ENCODE data around the gene GCAT. TPM values are rescaled to one million over a fixed set of nuclear protein-coding genes. Genes with fewer than 3 reads are reported as not detected.
"Not testable (repeated sequence)": the region's sequence is repeated elsewhere in the genome, so short reads cannot be mapped to it uniquely, and the experiment has no call there.

Gene GCAT
- total RNA-seq, 1 experiment from 2014 or later = 39.4 TPM

- DNase-seq = peak; percentile 37
- no peaks in the 10 kb centered on the region; the same call in 1 of the 2 replicates for H3K9me3 ChIP-seq
- H3K27me3 ChIP-seq = no peaks in the 10 kb centered on the region
- no peak overlapping the region for H3K4me3 ChIP-seq
- H3K36me3 ChIP-seq = peaks cover 30% of the 10 kb centered on the region
Measured at GRCh38 chr22:37776639-37777005, 31.1 kb upstream of the GCAT start.

- no peak overlapping the region for H3K4me3 ChIP-seq
- no peaks in the 10 kb centered on the region; the same call in 1 of the 2 replicates for H3K9me3 ChIP-seq
- DNase-seq = peak; percentile 81
- H3K36me3 ChIP-seq = peaks cover 24% of the 10 kb centered on the region
- H3K27me3 ChIP-seq = no peaks in the 10 kb centered on the region
Measured at GRCh38 chr22:37777122-37777687, 30.5 kb upstream of the GCAT start.

- Histone ChIP-seq H3K27me3 (no peaks in the 10 kb centered on the region), H3K4me3 (no peak overlapping the region), H3K36me3 (peaks cover 15% of the 10 kb centered on the region), H3K9me3 (no peaks in the 10 kb centered on the region; the same call in 1 of the 2 replicates)
- no peak for DNase-seq
Measured at GRCh38 chr22:37778370-37779009, 29.2 kb upstream of the GCAT start.

- H3K9me3 ChIP-seq = no peaks in the 10 kb centered on the region; the same call in 1 of the 2 replicates
- H3K27me3 ChIP-seq = no peaks in the 10 kb centered on the region
- H3K36me3 ChIP-seq = no peaks in the 10 kb centered on the region
- H3K4me3 ChIP-seq = no peak overlapping the region
- peak; percentile 55 for DNase-seq
Measured at GRCh38 chr22:37781434-37782059, 26.2 kb upstream of the GCAT start.

- Histone ChIP-seq H3K4me3 (no peak overlapping the region), H3K36me3 (no peaks in the 10 kb centered on the region), H3K27me3 (no peaks in the 10 kb centered on the region), H3K9me3 (no peaks in the 10 kb centered on the region; the same call in 1 of the 2 replicates)
- peak; percentile 44 for DNase-seq
Measured at GRCh38 chr22:37782340-37783168, 25.2 kb upstream of the GCAT start.

GRCh38 chr22:37784829-37785495 is 22.8 kb upstream of the GCAT start:
- Histone ChIP-seq H3K27me3 (no peaks in the 10 kb centered on the region), H3K9me3 (no peaks in the 10 kb centered on the region), H3K4me3 (no peak overlapping the region), H3K36me3 (no peaks in the 10 kb centered on the region)
- DNase-seq = no peak

- Histone ChIP-seq H3K9me3 (no peaks in the 10 kb centered on the region), H3K27me3 (no peaks in the 10 kb centered on the region), H3K4me3 (no peak overlapping the region), H3K36me3 (no peaks in the 10 kb centered on the region)
- no peak for DNase-seq
Measured at GRCh38 chr22:37790234-37790633, 17.5 kb upstream of the GCAT start.

GRCh38 chr22:37792494-37792893 is 15.2 kb upstream of the GCAT start:
- Histone ChIP-seq H3K9me3 (no peaks in the 10 kb centered on the region), H3K4me3 (no peak overlapping the region), H3K27me3 (no peaks in the 10 kb centered on the region), H3K36me3 (no peaks in the 10 kb centered on the region)
- DNase-seq = no peak

- Histone ChIP-seq H3K9me3 (no peaks in the 10 kb centered on the region), H3K4me3 (no peak overlapping the region), H3K36me3 (no peaks in the 10 kb centered on the region), H3K27me3 (no peaks in the 10 kb centered on the region)
- no peak for DNase-seq
Measured at GRCh38 chr22:37794376-37794775, 13.4 kb upstream of the GCAT start.

GRCh38 chr22:37796079-37796478 is 11.7 kb upstream of the GCAT start:
- no peak for DNase-seq
- Histone ChIP-seq H3K27me3 (no peaks in the 10 kb centered on the region), H3K4me3 (no peak overlapping the region), H3K36me3 (no peaks in the 10 kb centered on the region), H3K9me3 (no peaks in the 10 kb centered on the region)

- H3K4me3 ChIP-seq, H3K36me3 ChIP-seq, DNase-seq: not testable (repeated sequence)
Measured at GRCh38 chr22:37797259-37797658, 10.5 kb upstream of the GCAT start.

GRCh38 chr22:37797874-37798500 is 9.7 kb upstream of the GCAT start:
- Histone ChIP-seq H3K27me3 (no peaks in the 10 kb centered on the region; the same call in 1 of the 2 replicates), H3K36me3 (no peaks in the 10 kb centered on the region), H3K4me3 (no peak overlapping the region), H3K9me3 (no peaks in the 10 kb centered on the region)
- no peak for DNase-seq

More at GRCh38 chr22:37797259-37797658, 10.5 kb upstream of the GCAT start:
- not testable (repeated sequence) for H3K27me3 ChIP-seq, H3K9me3 ChIP-seq

GRCh38 chr22:37799979-37800378 is 7.8 kb upstream of the GCAT start:
- not testable (repeated sequence) for H3K36me3 ChIP-seq, H3K9me3 ChIP-seq, DNase-seq, H3K27me3 ChIP-seq, H3K4me3 ChIP-seq

- no peaks in the 10 kb centered on the region for H3K9me3 ChIP-seq
- peak overlapping the region; percentile 33 for H3K4me3 ChIP-seq
- DNase-seq = no peak
- no peaks in the 10 kb centered on the region for H3K36me3 ChIP-seq
- H3K27me3 ChIP-seq = peaks cover 4% of the 10 kb centered on the region; the same call in 1 of the 2 replicates
Measured at GRCh38 chr22:37801946-37802309, 5.8 kb upstream of the GCAT start.

- H3K36me3 ChIP-seq = no peaks in the 10 kb centered on the region
- peak; percentile 23 for DNase-seq
- H3K9me3 ChIP-seq = no peaks in the 10 kb centered on the region
- peak overlapping the region; percentile 33 for H3K4me3 ChIP-seq
- H3K27me3 ChIP-seq = peaks cover 4% of the 10 kb centered on the region; the same call in 1 of the 2 replicates
Measured at GRCh38 chr22:37802310-37803194, 5.2 kb upstream of the GCAT start.
